ENCODE data around the gene TTPAL.

DNA sequence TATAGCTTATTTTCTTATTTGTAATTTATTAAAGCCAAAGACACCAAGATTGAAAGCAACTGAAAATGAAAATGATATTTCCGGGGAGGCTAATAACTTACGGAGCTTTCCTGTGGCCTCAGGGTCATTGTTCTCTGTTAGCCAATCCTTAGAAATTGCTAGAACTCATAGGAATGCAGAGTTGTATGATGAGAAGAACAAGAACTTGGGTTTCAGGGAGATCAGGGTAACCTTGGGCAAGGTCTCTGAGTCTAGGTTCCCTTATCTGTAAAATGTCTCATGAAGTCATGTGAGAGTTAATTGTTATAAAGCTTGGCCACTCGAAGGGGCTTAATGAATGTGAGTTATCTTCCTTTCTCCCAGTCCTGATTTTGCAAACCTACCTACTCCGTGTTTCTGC lies 66.3 kb downstream of the TTPAL start:
- TF ChIP-seq CTCF (conservative IDR thresholded peaks at IDR 0.05; ENCODE audit: low read length) (no peak), EZH2phosphoT487 (IDR thresholded peaks at IDR 0.05; ENCODE audit: borderline replicate concordance, low read depth, low read length) (no peak)
